ENCODE measurements around the gene PTF1A.
"Not testable (repeated sequence)": the region's sequence is repeated elsewhere in the genome, so short reads cannot be mapped to it uniquely, and the experiment has no call there.

The PTF1A gene

DNA sequence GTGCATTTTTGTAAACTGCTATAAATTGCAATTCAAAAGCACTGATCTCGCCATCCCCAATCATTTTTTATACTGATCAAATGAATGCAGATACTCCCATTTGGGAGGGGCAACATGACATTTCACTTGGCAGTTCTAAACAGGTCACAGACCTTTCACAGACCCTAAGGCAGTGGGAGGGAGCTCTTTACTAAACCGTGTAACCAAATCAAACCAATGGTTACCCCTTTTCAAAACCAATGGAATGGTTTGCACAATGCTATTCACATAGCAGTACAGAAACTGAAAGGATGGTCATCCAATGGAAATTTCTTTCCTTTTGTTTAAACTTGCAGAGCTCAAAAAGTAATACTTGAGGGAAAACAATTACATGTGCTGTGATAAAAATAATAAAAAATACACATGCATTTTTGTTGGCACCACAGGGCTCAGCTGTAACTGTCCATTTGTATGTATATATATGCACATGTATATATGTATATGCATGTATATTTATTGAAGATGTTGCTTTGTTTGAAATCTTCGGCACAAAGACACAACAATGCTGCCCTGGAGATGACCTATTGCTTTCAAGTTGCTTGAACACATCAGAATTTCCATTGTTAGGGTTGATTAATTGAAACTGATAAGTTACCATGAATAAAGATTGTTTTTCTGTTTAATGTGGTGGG, 14.0 kb downstream of the PTF1A start:
- no peak for DNase-seq

GRCh38 chr10:23217471-23217870, 25.4 kb downstream of the PTF1A start:
- DNase-seq, result no peak

- no peak for DNase-seq
Measured at GRCh38 chr10:23230582-23230981, 38.5 kb downstream of the PTF1A start.

DNA sequence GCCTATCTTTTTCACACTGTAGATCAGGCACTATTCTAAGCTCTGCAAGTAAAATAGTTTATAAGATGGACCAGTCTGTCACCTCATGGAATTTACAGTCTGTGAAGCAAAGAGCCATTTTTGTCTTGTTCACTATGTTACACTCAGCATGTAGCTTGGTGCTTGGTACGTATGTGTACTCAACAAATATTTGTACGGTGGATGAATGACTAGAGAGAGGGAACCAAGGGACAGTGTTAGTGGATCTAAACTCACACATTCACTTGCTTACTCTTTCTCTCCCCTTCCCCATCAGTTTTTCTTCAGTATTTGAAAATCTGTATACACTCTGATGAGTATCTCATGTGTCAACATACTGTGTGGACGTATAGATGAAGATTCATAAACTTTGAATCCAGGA, 45.9 kb downstream of the PTF1A start:
- no peak for DNase-seq

DNA sequence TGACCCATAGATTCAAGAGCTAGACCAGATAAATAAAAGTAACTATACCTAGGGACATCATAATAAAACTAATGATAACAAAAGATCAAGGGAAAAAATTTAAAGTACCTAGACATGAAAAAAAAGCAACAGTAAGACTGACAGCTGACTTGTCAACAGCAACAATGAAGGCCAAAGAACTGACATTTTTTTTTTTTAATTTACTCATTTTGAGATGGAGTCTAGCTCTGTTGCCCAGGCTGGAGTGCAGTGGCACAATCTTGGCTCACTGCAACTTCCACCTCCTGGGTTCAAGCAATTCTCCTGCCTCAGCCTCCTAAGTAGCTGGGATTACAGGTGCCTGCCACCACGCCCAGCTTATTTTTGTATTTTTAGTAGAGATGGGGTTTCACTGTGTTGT, 49.7 kb downstream of the PTF1A start:
- DNase-seq, result not testable (repeated sequence)

Data from suppressor macrophage treated with lipopolysaccharide for 4 hours (primary cell).